ENCODE data around the gene UNC13A.
A peak's percentile ranks its signal among the peaks of the same experiment; 100 is the strongest.

Gene UNC13A

DNA sequence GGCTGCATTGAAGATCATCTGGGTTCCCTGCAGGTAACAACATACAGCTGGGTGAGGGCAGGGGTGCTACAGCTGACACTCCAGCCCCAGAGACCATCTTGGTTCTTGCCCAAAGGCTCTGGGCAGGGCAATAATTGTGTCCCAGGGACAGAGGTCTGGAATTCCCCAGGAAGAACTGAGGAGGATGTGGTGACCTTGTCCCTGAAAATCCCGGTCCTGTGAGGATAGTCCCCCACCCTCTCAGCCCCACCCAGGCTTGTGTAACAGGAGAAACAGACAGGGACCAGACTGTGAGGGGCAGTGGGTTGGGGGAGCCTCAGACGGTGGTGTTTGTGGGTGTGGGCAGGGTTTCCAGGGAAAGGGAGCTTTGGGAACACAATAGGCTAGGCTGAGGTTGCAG, 69.2 kb downstream of the UNC13A start:
- no peak for DNase-seq (ENCODE audit: low read depth)
- TF ChIP-seq, protein P1, sequence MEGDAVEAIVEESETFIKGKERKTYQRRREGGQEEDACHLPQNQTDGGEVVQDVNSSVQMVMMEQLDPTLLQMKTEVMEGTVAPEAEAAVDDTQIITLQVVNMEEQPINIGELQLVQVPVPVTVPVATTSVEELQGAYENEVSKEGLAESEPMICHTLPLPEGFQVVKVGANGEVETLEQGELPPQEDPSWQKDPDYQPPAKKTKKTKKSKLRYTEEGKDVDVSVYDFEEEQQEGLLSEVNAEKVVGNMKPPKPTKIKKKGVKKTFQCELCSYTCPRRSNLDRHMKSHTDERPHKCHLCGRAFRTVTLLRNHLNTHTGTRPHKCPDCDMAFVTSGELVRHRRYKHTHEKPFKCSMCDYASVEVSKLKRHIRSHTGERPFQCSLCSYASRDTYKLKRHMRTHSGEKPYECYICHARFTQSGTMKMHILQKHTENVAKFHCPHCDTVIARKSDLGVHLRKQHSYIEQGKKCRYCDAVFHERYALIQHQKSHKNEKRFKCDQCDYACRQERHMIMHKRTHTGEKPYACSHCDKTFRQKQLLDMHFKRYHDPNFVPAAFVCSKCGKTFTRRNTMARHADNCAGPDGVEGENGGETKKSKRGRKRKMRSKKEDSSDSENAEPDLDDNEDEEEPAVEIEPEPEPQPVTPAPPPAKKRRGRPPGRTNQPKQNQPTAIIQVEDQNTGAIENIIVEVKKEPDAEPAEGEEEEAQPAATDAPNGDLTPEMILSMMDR (IDR thresholded peaks at IDR 0.05; ENCODE audit: low read depth, low read length), result no peak
- TF ChIP-seq POLR2A (IDR thresholded peaks at IDR 0.05; ENCODE audit: extremely low read depth, insufficient read length) (no peak), MYC (IDR thresholded peaks at IDR 0.05; ENCODE audit: low read depth, low read length) (no peak)
- TF ChIP-seq, protein P2, sequence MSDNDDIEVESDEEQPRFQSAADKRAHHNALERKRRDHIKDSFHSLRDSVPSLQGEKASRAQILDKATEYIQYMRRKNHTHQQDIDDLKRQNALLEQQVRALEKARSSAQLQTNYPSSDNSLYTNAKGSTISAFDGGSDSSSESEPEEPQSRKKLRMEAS (IDR thresholded peaks at IDR 0.05; ENCODE audit: low read depth, low read length), result no peak
- H3K4me3 ChIP-seq (ENCODE audit: low read depth, low read length), result no peak overlapping the region

DNA sequence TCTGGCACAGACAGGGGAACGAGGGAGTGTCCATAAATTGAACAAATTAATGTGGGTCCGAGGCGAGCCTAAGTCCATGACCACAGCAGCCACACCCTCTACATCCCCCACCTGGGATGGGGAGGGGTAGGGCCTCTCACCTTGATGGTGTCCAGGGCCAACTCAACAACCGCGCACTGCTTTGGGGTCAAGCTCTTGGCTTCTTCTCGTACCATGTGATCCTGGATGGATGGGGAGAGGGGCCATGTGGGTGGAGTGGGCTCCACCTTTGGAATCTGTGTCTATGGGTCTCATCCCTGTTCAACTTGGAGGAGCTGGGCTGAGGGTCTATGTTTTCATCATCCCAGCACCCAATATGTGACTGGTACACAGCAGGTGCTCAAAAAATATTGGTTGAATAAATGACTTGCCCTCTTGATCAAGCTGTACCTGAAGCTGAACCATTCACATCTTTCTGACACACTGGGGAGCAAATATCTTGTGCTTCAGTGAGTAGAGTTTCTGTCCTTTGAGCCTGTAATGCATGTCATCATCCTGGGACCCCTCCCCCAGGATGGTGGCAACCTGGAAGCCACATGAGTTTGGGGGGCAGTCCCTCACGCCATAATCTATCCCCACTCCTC, 69.8 kb downstream of the UNC13A start:
- no peak for DNase-seq (ENCODE audit: low read depth)
- no peak overlapping the region for H3K4me3 ChIP-seq (ENCODE audit: low read depth, low read length)
- TF ChIP-seq MYC (IDR thresholded peaks at IDR 0.05; ENCODE audit: low read depth, low read length), result no peak
- TF ChIP-seq, protein P2 (IDR thresholded peaks at IDR 0.05; ENCODE audit: low read depth, low read length), result no peak
- TF ChIP-seq, protein P1 (IDR thresholded peaks at IDR 0.05; ENCODE audit: low read depth, low read length), result no peak

DNA sequence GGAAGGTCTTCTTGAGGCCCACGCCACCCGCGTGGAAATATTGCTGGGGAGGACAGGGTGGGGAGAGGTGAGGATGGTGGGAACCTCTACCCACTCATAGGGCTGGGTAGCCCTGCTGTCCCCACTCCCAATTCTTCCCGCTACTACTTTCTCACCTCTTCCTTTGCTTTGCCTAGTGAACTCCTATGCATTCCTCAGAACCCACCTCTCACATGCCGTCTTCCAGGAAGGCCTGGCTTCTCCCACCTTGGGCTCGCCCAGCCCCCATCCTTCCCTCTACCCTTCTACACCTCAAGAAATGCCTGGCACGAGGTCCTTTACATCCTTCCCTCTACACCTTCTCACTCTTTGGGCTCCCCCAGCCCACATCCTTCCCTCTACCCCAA, 70.4 kb downstream of the UNC13A start:
- TF ChIP-seq POLR2A (IDR thresholded peaks at IDR 0.05; ENCODE audit: extremely low read depth, insufficient read length), result no peak
- TF ChIP-seq, protein P1 (IDR thresholded peaks at IDR 0.05; ENCODE audit: low read depth, low read length), result no peak
- TF ChIP-seq, protein P2 (IDR thresholded peaks at IDR 0.05; ENCODE audit: low read depth, low read length), result no peak
- TF ChIP-seq MYC (IDR thresholded peaks at IDR 0.05; ENCODE audit: low read depth, low read length), result no peak
- no peak overlapping the region for H3K4me3 ChIP-seq (ENCODE audit: low read depth, low read length)
- no peak for DNase-seq (ENCODE audit: low read depth)

DNA sequence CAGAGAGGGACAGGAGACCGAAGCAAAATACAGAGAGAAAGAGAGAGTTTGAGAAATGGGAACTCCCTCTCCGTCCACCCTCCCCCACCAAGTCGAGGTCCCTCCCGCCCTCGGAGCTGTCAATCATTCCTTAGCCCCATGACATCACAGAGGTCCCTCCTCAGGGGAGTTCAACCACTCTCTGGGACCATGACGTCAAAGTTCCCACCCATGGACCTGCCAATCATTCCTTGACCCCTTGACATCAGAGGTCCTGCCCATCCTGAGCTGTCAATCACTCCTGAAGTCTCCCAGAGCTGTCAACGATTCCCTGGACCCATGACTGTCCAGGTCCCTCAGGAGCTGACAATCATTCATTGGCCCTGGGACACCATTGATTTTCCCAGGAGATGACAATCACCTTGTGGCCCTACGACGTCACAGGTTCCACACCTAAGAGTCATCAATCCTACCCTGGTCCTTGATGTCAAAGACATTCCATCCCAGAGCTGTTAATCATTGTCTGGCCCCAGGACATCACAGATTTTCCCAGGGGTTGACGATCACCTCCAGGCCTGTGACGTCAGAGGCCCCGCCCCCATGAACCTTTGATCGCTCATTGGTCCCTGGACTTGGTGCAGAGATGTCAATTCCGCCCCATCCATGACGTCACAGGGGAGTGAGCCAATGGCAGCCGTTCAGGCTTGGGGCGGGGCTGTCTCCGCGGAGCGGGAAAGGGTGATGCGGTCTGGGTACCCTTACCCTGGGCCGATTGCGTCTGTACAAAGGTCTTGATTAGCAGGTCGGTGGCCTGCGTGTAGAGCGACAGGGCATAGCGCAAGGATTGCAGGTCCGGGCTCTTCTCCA, 71.0 kb downstream of the UNC13A start:
- DNase-seq (ENCODE audit: low read depth), result peak; percentile 47
- TF ChIP-seq, protein P1 (IDR thresholded peaks at IDR 0.05; ENCODE audit: low read depth, low read length), result no peak
- TF ChIP-seq POLR2A (IDR thresholded peaks at IDR 0.05; ENCODE audit: extremely low read depth, insufficient read length) (no peak), MYC (IDR thresholded peaks at IDR 0.05; ENCODE audit: low read depth, low read length) (no peak)
- TF ChIP-seq, protein P2 (IDR thresholded peaks at IDR 0.05; ENCODE audit: low read depth, low read length), result no peak
- no peak overlapping the region for H3K4me3 ChIP-seq (ENCODE audit: low read depth, low read length)

DNA sequence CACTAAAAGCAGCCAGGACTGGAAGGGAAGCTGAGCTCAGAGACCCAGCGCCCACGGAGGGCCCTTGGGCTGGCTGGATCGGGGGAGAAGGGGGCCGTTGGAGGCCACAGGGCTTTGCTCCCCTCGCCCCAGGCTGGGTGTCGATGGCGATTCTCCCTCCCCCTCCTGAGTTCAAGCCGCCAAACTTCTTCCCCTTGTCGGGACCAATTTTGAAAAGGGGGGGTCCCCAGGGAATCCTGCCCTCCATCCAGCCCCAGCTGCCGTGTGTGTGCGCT, 71.5 kb downstream of the UNC13A start:
- DNase-seq (ENCODE audit: low read depth), result no peak
- H3K4me3 ChIP-seq (ENCODE audit: low read depth, low read length), result no peak overlapping the region
- TF ChIP-seq, protein P2 (IDR thresholded peaks at IDR 0.05; ENCODE audit: low read depth, low read length), result no peak
- no peak for TF ChIP-seq POLR2A (IDR thresholded peaks at IDR 0.05; ENCODE audit: extremely low read depth, insufficient read length)

Measured in NB4 (cell line).